GM19099 (cell line): ENCODE results near the gene SLC19A1.

Experiments used
- POLR2A ChIP-seq: IDR thresholded peaks from 3 replicates; pipeline ENCODE4 v1.6.1; 2011; ENCODE audit warnings: low read depth; ENCODE audit not compliant: insufficient read length; ENCODE audit errors: extremely low read depth

Gene SLC19A1

DNA sequence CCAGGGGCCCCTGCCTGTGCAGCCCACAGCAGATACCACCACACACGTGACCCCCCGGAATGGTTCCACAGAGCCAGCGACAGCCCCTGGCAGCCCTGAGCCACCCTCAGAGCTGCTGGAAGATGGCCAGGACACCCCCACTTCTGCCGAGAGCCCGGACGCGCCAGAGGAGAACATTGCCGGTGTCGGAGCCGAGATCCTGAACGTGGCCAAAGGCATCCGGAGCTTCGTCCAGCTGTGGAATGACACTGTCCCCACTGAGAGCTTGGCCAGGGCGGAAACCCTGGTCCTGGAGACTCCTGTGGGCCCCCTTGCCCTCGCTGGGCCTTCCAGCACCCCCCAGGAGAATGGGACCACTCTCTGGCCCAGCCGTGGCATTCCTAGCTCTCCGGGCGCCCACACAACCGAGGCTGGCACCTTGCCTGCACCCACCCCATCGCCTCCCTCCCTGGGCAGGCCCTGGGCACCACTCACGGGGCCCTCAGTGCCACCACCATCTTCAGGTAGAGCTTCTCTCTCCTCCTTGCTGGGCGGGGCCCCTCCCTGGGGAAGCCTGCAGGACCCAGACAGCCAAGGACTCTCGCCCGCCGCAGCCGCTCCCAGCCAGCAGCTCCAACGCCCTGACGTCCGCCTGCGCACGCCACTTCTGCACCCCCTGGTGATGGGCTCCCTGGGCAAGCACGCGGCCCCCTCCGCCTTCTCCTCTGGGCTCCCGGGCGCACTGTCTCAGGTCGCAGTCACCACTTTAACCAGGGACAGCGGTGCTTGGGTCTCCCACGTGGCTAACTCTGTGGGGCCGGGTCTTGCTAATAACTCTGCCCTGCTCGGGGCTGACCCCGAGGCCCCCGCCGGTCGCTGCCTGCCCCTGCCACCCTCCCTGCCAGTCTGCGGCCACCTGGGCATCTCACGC, 86.3 kb downstream of the SLC19A1 start:
- TF ChIP-seq POLR2A, result no peak

DNA sequence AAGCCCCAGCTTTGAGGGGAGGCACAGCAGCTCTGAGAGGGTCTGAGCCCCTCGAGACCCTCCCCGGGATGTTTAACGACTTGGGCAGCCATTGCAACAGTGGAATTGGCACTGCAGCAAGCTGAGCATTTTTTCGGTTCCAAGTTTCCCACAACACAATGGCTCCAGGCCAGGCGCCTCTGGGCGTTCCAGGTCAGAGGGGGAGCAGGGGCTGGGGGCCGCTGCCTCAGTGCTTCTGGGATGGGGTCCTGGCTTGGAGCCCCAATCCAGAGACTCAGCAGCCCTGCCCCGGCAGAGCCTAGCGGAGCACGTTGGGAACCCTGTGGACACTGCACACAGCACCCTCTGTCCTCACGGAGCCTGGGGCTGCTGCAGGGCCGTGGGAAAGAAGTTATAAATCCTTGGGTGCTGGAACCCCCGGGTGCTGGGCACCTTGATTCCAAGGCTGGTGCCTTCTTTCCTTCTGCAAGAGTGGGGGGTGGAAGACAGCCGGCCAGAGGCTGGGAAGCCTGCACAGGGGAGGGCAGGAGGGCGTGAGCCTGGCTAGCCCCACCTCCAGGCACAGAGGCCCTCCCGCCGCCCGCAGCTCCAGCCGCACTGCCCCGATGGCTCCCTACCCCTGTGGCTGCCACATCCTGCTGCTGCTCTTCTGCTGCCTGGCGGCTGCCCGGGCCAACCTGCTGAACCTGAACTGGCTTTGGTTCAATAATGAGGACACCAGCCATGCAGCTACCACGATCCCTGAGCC, 87.1 kb downstream of the SLC19A1 start:
- TF ChIP-seq POLR2A, result no peak

DNA sequence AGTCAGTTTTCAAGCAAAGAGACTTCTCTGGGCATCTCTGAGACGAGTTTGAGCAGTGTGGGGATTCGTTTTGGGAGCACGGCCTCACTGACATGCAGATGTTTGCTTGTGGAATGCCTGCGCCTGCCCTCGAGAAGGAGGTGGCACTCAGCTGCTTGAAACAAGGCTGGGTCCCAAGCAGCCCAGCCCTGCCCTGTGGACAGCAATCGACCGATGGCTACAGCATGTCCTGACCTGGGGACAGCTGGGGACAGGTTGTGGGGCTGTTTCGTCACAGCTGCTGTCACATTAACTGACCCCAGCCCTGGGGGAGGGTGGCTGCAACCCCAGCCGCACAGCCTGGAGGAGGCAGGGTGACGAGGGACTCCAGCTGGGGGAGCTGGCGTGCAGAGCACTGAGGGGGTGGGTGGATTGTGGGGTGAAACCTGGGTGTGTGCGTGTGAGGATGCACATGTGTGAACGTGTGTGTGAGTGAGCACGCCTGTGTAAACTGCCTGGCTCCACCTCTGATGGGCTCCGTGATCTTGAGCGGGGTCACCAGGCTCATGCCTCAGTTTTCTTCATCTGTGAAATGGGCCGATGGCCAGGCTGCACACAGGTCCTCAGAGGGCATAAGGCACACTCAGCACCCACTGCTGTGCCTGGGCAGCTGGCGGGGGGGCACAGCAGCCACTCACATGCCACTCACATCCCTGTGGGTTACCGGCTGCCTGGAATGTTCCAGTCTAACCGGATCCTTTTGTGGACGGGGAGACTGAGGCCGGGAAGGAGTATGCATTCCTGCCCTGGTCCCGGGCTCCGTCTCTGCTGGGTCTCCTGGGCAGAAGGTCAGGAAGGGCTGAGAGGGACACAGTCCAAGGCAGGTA, 87.9 kb downstream of the SLC19A1 start:
- TF ChIP-seq POLR2A, result no peak

DNA sequence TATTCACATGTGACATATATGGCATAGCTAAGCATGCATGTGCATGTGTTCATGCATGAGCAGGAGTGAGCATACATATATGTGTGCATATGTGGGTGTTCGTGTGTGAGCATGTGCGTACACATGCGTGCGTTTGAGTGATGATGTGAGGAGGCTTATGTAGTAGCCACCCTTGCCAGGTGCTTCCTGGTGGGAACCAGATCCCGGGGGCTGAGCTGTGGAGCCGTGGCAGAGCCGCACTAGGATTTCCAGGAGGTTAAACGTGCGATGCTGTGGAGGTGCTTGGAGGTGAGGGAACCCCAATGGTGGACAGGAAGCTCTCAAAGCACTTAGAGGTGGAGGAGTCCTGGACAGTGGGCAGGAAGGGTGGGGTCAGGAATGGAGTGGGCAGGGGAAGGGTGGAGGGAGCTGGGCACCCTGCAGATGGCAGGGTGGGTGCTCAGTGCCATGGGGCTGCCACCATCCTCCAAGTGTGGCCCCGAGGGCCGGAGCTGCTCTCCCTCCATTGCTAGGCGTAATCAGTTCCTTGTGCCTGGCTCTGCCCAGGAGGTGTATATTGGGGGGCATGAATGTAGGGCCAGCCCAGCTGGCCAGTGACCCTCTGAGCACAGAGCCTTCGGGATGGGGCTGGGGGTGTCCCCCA, 88.8 kb downstream of the SLC19A1 start:
- no peak for TF ChIP-seq POLR2A

DNA sequence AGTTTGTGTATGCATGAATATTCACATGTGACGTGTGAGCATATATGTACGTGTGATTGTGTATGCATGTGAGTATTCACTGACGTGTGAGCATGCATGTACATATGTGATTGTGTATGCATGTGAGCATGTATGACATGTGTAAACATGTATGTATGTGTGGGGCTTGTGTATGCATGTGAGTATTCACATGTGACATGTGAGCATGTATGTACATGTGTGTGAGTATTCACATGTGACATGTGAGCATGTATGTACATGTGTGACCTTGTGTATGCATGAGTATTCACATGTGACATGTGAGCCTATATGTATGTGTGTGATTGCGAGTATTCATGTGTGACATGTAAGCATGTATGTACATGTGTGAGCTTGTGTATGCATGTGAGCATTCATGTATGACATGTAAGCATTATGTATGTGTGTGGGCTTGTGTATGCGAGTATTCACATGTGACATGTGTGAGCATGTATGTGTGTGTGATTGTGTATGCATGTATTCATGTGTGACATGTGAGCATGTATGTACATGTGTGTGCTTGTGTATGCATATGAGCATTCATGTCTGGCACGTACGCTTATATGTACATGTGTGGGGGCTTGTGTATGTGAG, 89.4 kb downstream of the SLC19A1 start:
- TF ChIP-seq POLR2A, result no peak

DNA sequence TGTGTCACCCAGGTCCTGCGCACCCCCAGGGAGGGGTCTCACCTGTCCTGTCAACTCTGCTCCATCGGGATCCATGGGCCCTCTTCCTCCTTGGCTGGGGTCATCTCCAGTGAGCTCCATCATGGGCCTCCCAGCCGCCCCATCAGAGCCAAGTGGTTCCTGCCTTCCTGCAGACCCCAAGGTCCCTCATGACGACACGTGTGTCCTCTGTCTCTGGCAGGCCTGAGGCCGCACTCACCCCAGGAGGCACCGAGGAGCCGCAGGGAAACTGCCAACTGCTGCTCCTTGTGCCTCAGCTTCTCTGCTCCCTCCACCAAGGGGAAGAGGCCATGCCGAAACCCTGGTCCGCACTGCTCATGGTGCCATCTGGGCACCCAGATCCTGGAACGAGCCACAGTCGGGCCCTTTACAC, 90.5 kb downstream of the SLC19A1 start:
- TF ChIP-seq POLR2A, result no peak

DNA sequence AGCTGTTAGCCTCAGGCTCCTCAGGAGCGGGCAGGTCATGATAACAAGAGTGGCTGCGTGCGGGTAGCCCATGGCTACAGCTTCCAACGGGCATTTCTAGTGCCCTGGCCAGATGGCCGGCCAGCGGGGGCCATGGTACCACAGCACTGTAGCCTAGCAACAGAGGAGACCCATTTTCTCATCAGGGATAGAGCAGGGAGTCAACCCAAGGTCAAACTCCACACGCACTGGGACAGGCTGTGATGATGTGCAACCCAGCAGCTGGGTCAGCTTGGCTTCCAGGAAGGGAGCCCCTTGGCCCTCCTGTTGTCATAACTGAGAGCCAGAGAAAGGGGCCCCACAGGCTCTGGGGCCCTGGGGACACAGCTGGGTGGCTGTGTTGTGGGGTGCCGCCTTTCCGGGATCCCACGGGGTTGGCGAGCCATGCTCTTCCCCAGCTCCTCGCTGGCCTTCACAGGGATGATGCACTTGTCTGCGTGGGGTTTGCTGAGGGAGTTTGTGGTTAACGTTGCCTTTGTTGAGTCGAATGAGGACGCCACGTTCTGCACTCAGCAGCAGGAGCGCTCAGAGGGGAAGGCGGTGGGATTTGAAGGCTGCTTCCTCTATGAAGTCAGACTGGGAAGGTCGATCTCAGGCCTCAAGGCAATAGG, 91.0 kb downstream of the SLC19A1 start:
- TF ChIP-seq POLR2A, result no peak

DNA sequence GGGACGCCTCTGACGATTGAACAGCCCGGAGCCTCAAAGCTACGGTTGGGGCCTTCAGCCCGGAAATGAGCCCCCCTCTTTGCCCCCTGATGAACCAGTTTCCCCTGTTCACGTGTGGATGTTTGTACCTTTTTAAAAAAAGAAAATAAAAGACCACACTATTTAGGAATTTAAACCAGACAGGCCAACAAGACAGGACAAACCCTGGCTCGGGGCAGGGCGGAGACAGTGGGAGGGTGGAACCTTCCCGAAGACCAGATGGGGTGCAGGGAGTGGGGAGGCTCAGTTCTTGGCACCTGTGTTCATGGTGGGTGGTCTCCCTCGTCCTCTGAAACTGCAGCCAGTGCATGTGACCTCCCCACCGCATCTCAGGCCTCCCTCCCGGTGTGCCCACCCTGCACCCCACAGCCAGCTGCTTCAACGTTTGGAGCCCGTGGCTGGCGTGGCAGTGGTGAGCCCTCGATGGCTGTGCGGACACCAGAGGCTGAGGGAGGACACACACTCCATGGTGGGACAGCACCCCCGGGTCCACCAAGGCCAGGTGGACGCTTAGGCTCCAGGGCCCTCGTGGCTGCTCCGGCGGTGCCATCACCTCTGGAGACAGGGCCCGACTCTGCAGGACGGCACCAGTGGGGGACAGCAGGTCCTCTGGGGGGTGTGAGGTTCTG, 91.7 kb downstream of the SLC19A1 start:
- no peak for TF ChIP-seq POLR2A

DNA sequence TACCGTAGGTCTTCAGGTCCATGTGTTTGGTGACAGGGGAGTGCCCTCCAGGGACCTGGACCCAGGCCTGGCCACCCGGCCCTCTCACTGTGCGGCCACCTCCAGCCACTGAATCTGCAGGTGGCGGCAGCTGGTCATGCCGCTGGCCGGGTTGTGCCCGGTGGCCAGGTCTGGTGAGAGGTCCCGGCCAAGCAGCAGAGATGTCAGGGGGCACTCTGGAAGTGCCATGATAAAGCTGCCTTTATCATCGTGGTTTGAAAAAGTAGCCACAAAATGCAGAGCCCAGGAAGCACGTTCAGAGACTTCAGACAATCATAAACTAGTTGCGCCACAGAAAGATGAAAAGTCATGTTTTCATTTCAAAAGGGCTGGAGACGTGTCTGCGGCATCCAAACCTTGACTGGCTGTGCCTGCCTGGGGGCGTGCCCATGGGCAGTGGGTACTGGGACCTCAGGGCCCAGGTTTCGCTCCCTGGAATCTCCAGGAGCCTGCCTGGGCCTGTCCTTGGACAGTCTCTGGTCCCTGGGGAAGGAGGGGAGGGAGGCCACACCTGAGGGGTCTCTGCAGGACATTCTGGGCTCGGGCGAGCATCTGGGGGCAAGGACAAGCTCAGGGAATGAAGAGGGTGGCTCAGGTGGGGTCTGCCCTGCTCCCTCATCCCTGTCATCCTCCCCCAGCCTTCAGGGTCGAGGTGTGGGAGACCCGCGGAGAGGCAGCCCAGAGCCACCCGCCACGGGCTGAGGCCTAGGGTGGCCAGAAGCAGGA, 92.4 kb downstream of the SLC19A1 start:
- TF ChIP-seq POLR2A, result no peak

DNA sequence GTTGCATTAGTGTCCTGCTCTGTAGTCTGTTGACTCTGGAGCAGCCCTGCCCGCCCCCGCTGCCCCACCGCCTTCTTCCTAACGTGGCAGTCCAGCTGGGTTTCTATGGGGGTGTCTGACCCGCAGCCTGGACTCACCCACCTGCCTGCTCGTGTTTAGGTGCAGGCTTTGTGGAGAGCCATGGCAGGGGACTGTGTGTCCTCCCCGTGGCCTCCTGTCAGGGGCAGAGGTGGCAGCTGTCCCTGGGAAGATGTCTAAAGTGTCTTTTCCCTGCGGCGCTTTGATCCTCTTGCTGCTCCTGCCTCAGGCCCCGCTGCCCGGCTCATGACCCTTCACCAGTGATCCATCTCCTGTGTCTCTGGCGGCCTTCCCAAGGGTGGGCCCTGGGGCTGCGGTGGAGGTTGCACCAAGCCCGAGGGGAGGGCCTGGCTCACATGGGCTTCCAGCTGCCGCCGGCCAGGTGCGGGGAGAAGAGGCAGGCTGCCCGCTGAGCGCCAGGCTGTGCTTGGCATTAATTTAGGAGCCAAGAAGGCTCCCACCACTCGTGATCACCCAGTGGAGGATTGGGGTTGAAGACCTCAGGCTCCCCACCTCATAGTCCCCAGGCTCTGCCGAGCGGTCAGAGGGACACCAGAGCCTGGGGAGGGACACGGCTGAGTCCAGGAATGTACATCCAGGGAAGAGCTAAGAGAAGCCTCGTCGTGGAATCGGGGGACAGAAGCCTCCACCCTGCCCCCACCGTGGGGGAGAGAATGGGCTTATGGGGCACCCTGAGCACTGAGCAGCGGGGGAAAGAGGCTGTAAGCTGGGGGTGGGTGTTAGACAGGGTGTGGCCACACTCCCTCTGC, 93.2 kb downstream of the SLC19A1 start:
- no peak for TF ChIP-seq POLR2A

DNA sequence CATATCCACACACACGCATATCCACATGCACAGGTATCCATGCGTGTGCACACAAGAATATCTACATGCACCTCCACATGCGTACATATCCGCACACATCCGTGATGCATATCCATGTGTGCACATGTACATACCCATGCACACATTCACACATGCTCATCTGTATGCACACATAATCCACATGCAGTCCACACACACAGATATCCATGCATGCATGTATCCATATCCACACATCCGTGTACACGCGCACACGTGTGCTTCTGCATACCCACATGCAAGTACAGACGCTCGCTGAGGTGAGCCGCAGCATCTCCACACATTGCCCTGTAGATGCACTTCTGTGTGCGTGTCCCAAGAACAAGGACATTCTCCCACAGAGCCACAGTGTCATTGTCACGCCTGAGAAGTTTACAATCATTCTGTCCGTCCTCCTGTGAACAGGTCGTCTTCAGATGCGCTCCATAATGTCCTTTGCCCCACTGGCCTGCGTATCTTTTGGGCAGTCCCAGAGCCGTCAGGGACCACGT, 93.9 kb downstream of the SLC19A1 start:
- TF ChIP-seq POLR2A, result no peak
